HUES48 (cell line): ENCODE data around the gene MSI2.

Experiments used
- H3K27ac ChIP-seq: one replicate; pipeline ENCODE4 v1.7.0; 2013; ENCODE audit warnings: low read depth, low read length, inconsistent platforms
- H3K27me3 ChIP-seq: 2 replicates; pipeline ENCODE4 v1.6.1; 2013; ENCODE audit warnings: mild to moderate bottlenecking, low read length; ENCODE audit not compliant: control insufficient read depth, insufficient read depth
- H3K36me3 ChIP-seq: 2 replicates; pipeline ENCODE4 v1.6.1; 2013; ENCODE audit warnings: low read length; ENCODE audit not compliant: control insufficient read depth, insufficient read depth
- H3K4me1 ChIP-seq: 2 replicates; pipeline ENCODE4 v1.6.1; 2013; ENCODE audit warnings: mild to moderate bottlenecking, low read length; ENCODE audit not compliant: control insufficient read depth, insufficient read depth
- H3K4me3 ChIP-seq: 2 replicates; pipeline ENCODE4 v1.5.1; 2013; ENCODE audit warnings: mild to moderate bottlenecking, low read depth, low read length
- H3K9ac ChIP-seq: 2 replicates; pipeline ENCODE4 v1.6.1; 2013; ENCODE audit warnings: mild to moderate bottlenecking, low read depth, low read length, moderate library complexity
- H3K9me3 ChIP-seq: 2 replicates; pipeline ENCODE4 v1.6.1; 2013; ENCODE audit warnings: low read length; ENCODE audit not compliant: control insufficient read depth, insufficient read depth

MSI2 gene

DNA sequence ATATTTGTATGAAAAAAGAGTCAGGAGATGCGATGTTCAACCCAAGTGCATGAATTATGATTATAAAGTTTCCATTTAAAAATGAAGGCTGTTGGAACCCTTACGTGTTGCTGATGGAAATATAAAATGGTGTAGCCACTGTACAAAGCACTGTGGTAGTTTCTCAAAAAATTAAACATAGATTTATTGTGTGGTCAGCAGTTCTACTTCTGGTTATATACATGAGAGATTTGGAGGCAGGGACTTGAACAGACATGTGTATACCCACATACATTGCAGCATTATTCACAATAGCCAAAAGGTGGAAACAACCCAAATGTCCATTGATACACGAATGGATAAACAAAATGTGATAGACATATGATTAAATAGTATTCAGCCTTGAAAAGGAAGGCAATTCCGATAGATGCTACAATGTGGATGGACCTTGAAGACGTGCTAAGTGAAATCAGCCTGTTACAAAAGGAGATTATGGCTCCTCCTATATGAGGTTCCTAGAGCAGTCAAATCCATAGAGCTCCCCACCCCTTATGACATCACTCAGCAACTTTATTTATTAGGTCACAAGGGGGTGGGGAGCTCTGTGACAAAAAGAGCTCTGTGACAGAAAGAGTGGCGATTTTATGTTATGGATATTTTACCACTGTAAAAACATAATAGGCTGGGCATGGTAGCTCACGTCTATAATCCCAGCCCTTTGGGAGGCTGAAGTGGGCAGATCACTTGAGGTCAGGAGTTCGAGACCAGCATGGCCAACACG, 106.7 kb downstream of the MSI2 start:
- Histone ChIP-seq H3K27me3 (no peaks in the 10 kb centered on the region), H3K36me3 (no peaks in the 10 kb centered on the region), H3K4me3 (no peak overlapping the region), H3K27ac (no peak overlapping the region), H3K9me3 (no peaks in the 10 kb centered on the region), H3K4me1 (peaks cover 24% of the 10 kb centered on the region), H3K9ac (no peak overlapping the region)

DNA sequence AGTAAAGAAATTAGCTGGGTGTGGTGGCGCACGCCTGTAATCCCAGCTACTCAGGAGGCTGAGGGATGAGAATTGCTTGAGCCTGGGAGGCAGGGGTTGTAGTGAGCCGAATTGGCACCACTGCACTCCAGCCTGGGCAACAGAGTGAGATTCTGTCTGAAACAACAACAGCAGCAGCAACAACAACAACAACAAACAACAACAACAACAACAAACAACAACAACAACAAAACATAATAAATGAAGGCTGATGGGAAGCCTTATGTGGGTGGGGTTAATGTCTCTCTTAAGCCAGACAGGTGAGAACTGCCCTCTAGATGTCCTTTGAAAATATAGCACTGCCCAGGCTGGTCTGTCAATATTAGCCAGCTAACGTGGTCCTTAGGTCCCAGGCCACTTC, 107.3 kb downstream of the MSI2 start:
- Histone ChIP-seq H3K9me3 (no peaks in the 10 kb centered on the region), H3K4me1 (peaks cover 24% of the 10 kb centered on the region), H3K27me3 (no peaks in the 10 kb centered on the region), H3K9ac (no peak overlapping the region), H3K36me3 (no peaks in the 10 kb centered on the region), H3K27ac (no peak overlapping the region), H3K4me3 (no peak overlapping the region)

DNA sequence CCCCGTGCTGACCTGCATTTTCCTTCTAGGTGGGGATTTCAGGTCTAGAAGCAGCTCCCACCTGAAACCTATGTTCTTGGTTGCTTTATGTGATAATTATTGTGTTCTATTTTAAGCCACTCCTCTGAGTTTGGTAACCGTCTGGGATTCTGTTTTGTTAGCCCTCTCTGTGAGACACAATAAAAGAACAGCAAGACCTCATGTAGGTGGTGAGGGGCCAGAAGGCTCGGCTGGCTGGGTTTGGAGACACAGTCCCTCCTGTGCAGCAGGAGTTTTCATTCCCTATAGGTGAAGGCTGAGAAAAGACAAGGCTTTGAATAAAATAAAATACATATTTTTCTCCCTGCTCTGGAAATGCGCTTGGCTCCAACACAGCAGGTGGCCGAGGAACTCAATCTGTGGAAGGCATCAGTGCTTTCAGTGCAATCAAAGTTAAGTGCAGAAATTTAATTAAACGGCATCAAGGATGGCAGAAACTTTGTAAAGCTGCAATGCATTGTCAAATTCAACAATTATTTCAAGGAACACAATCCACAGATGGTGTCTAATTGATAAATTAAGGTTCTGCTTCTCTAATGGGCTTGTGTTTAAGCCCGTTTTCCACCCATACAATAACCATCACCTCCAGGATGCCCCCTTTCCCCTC, 107.8 kb downstream of the MSI2 start:
- no peak overlapping the region for H3K27ac ChIP-seq

DNA sequence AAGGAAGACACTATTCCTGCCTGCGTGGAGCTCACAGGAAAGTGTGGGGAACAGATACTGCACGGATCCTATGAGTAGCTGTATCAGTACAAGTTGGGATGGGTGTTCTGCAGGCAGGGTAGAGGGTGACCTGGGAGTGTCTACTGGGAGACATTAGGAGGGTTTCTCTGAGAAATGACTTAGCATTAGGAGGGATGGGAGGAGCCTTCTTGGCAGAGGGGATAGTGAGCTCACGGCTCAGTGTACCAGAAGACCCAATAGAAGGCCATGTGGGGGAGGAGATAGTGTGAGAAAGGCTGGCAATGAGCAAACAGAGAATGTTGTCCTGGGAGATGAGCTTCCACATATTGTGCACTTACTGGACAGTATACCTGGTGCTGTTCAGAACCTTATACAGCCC, 109.1 kb downstream of the MSI2 start:
- Histone ChIP-seq H3K4me1 (peaks cover 41% of the 10 kb centered on the region), H3K9ac (no peak overlapping the region), H3K4me3 (no peak overlapping the region), H3K36me3 (no peaks in the 10 kb centered on the region), H3K27ac (no peak overlapping the region), H3K27me3 (no peaks in the 10 kb centered on the region), H3K9me3 (no peaks in the 10 kb centered on the region)

More for the DNA sequence above, 107.8 kb downstream of the MSI2 start:
- Histone ChIP-seq H3K27me3 (no peaks in the 10 kb centered on the region), H3K9ac (no peak overlapping the region), H3K9me3 (no peaks in the 10 kb centered on the region), H3K36me3 (no peaks in the 10 kb centered on the region), H3K4me1 (peaks cover 28% of the 10 kb centered on the region), H3K4me3 (no peak overlapping the region)

DNA sequence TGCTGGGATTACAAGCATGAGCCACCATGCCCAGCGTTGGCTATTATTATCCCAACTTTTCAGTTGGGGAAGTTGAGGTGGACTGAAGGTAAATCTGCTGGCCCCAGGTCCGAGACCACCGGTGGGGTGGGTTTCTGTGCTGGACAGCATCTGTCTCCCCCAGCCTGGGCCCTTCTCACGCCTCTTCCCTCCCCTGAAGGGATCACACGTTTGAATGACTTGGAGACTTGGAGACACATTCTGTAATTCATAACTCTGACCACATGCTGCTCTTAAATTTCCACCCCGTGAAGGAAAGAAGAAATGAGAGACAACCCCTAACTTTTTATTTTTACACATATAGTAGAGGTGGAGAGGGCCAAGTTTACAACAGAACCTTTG, 109.8 kb downstream of the MSI2 start:
- H3K27me3 ChIP-seq = no peaks in the 10 kb centered on the region
- peak overlapping the region; percentile 54 for H3K27ac ChIP-seq
- peaks cover 46% of the 10 kb centered on the region for H3K4me1 ChIP-seq
- H3K4me3 ChIP-seq = no peak overlapping the region
- no peak overlapping the region for H3K9ac ChIP-seq
- no peaks in the 10 kb centered on the region for H3K36me3 ChIP-seq
- H3K9me3 ChIP-seq = no peaks in the 10 kb centered on the region

DNA sequence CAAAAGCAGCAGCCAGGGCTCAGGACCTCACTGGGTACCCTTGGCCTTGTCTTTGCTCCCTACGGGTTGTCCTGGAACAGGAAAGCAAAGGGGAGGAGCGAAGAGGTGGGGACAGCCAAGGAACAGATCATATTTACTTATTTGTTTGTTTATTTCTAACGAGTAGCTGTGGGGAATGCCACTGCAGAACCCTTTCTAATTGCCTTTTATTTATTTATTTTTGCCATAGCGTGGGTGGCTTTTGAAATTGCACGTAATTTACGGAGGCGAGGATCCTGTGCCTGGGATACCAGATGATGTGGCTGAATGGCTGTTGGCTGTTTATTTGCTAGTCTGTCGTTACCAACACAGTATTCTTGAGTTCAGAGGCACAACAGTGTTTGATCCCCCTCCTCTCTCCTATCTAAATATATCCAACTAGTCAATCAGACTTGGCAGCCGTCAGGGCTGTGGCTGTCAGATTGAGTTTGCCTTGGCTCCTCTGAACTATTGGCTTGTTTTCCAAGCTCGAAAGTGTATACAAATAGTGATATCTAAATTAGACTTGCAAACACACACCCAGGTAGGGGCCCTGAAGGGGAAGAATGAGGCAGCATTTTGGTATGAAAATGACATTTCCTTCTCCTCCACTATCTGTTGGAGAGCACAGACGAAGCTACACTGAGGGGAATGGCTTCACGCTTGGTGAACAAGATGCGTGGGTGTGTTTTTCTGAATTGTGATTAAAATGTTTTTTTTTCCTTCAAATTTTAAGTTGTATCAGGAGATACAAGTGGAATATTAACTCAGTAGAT, 110.4 kb downstream of the MSI2 start:
- peaks cover 46% of the 10 kb centered on the region for H3K4me1 ChIP-seq
- H3K4me3 ChIP-seq = no peak overlapping the region
- no peaks in the 10 kb centered on the region for H3K9me3 ChIP-seq
- H3K27me3 ChIP-seq = no peaks in the 10 kb centered on the region
- H3K9ac ChIP-seq = no peak overlapping the region
- peak overlapping the region; percentile 54 for H3K27ac ChIP-seq
- H3K36me3 ChIP-seq = no peaks in the 10 kb centered on the region

DNA sequence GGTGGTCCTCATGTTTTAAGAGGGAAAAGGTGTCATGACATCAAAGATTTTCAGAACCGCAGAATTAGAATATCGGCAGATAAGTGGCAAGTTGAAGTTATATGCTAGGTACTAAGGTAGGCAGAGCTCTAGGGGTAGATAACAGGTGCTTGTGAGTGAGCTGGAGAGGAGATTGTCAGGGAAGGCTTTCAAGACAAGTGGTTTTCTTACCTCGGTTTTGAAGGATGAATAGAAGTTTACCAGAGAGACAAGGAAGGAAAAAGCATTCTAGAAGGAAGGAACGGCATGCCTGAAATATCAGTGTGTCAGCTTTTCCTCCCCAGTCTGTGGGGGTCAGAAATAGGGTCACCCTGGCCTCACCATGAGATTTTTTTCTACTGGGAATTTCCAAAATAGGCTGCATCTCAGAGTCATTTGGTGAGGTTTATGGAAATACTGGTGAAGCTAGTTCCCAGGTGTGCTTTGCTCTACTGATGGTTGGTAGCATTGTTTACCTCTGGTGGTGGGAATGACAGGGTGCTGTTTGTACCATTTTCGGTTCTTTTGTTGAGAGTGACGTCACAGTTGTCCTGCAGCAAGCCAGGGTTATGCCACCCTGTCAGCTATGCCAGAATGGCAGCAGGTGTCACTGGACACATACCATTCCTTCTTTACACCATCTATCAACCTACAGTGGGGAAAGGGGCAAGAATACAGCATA, 112.5 kb downstream of the MSI2 start:
- Histone ChIP-seq H3K27me3 (no peaks in the 10 kb centered on the region), H3K27ac (no peak overlapping the region), H3K4me3 (no peak overlapping the region), H3K9me3 (peaks cover 2% of the 10 kb centered on the region), H3K36me3 (no peaks in the 10 kb centered on the region), H3K9ac (no peak overlapping the region), H3K4me1 (peaks cover 44% of the 10 kb centered on the region)

DNA sequence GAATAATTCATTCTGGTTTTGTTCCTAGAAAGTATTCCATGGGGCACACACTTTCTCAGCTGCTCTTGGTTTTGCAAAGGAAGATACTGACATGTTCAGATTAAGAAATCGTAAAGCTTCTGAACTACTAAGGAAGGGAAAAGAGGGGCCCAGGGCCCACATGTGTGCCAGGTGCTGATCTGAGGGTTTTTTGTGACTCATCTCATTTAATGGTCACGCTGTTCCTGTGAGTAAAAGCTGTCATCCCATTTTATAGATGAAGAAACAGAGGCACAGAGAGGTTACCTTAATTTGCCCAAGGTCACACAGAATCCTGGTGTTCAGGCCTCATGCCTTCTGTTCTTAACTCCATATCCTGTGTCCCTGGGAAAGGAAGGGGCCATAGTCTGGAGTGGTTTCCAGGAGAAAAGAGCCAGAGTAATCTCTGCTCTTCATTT, 113.2 kb downstream of the MSI2 start:
- Histone ChIP-seq H3K27me3 (no peaks in the 10 kb centered on the region), H3K9me3 (peaks cover 5% of the 10 kb centered on the region), H3K27ac (peak overlapping the region; percentile 50), H3K4me1 (peaks cover 37% of the 10 kb centered on the region), H3K36me3 (no peaks in the 10 kb centered on the region), H3K4me3 (no peak overlapping the region), H3K9ac (no peak overlapping the region)

DNA sequence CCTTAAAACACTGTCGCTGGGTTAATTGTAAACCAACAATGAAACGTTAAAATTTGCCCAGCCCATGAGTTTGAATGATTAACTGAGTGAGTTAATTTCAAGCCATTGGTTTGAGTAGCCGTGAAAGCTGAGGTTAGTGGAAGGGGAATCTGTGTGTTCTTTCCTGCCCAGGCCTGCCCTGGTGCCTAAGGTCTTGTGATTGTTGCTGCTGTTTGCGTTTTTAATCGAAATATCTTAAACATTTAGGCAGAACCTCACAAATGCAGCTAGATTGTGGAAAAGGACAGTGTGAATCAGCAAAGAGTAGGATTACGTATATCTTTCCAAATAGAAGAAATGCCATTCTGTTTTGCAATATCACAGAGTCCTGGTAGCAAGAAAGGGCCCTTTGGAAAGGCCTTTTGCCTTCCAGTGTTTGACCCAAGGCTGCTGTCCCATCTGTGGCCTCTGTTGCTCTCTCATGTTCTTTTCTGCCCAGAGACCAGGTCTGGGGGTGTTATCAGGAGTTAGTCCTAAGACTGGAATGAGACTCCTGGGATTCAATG, 113.8 kb downstream of the MSI2 start:
- Histone ChIP-seq H3K36me3 (no peaks in the 10 kb centered on the region), H3K4me1 (peaks cover 37% of the 10 kb centered on the region)

DNA sequence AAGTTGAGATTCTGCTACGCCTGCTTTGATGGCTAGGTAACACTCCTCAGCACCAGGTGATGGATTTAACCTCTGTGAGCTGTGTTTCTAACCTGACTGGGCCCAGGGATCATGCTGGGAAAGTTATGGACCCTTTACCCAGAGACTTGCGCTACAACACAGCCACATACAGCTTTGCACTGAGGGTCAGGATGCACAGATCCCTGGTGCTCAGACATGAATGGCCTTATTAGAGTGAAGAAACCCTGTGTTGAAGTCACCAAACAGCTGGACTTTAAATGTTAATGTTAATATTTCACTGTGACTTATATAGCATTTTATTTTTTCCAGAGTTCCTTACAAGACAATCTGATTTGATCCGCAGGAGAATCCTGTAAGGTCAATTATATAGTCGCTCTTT, 114.3 kb downstream of the MSI2 start:
- H3K9me3 ChIP-seq = peaks cover 5% of the 10 kb centered on the region
- peak overlapping the region; percentile 50 for H3K27ac ChIP-seq
- no peaks in the 10 kb centered on the region for H3K36me3 ChIP-seq
- H3K4me1 ChIP-seq = peaks cover 37% of the 10 kb centered on the region
- no peak overlapping the region for H3K9ac ChIP-seq
- no peak overlapping the region for H3K4me3 ChIP-seq
- no peaks in the 10 kb centered on the region for H3K27me3 ChIP-seq

More for the DNA sequence above, 113.8 kb downstream of the MSI2 start:
- peaks cover 5% of the 10 kb centered on the region for H3K9me3 ChIP-seq
- H3K27me3 ChIP-seq = no peaks in the 10 kb centered on the region
- no peak overlapping the region for H3K4me3 ChIP-seq
- no peak overlapping the region for H3K9ac ChIP-seq
- H3K27ac ChIP-seq = peak overlapping the region; percentile 50
